Stomach (tissue), 4 donors: ENCODE data around the gene CYP26A1.

Source experiments
- POLR2A ChIP-seq, 4 donors: fragments of 450-650 bp; IDR thresholded peaks; one replicate each; pipeline ENCODE4 v1.6.1; 2016; ENCODE audit warnings: antibody characterized with exemption in 4 of 4, control low read depth in 2 of 4, mild to moderate bottlenecking in 1 of 4, moderate library complexity in 1 of 4
- POLR2AphosphoS5 ChIP-seq, 3 donors: sonication (generic); formaldehyde crosslinking; IDR thresholded peaks; one replicate each; pipeline ENCODE4 v1.6.1; 2016; ENCODE audit warnings: antibody characterized with exemption in 3 of 3
- TF ChIP-seq, protein P1 (sequence below), 7 experiments: fragments of 450-650 bp in 4 of 7; fragments of 200-600 bp in 3 of 7; sonication (generic) in 3 of 7; IDR thresholded peaks; one replicate each; pipeline ENCODE4 v1.5.1; 2016 to 2019; ENCODE audit warnings: antibody characterized with exemption in 7 of 7, control low read depth in 2 of 7, mild to moderate bottlenecking in 1 of 7

GRCh38 chr10:93125966-93126365 lies 52.3 kb downstream of the CYP26A1 start:
- TF ChIP-seq, protein P1, sequence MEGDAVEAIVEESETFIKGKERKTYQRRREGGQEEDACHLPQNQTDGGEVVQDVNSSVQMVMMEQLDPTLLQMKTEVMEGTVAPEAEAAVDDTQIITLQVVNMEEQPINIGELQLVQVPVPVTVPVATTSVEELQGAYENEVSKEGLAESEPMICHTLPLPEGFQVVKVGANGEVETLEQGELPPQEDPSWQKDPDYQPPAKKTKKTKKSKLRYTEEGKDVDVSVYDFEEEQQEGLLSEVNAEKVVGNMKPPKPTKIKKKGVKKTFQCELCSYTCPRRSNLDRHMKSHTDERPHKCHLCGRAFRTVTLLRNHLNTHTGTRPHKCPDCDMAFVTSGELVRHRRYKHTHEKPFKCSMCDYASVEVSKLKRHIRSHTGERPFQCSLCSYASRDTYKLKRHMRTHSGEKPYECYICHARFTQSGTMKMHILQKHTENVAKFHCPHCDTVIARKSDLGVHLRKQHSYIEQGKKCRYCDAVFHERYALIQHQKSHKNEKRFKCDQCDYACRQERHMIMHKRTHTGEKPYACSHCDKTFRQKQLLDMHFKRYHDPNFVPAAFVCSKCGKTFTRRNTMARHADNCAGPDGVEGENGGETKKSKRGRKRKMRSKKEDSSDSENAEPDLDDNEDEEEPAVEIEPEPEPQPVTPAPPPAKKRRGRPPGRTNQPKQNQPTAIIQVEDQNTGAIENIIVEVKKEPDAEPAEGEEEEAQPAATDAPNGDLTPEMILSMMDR (IDR thresholded peaks at IDR 0.05): no peak
- no peak for TF ChIP-seq POLR2AphosphoS5 (IDR thresholded peaks at IDR 0.05)
- TF ChIP-seq POLR2A (IDR thresholded peaks at IDR 0.05): no peak
